Muscle of arm (tissue), 14 donors: Measurements from ENCODE around the gene FIGNL2. TPM values are rescaled to one million over a fixed set of nuclear protein-coding genes. Genes with fewer than 3 reads are reported as not detected.
"Not testable (repeated sequence)": the region's sequence is repeated elsewhere in the genome, so short reads cannot be mapped to it uniquely, and the experiment has no call there.

Source experiments
- DNase-seq: peaks from one replicate; pipeline ENCODE4 v3.0.0-alpha.2; 2013
- long read RNA-seq, 11 donors: transcript quantifications; one replicate each; lab custom pipeline, GENCODE V29; 2026
- polyA plus RNA-seq, 12 donors: library from polyadenylated mRNA; unstranded; fragments of 120-200 nt; gene quantifications; one replicate each; pipeline ENCODE4 v1.2.1, GENCODE V29; 2013; ENCODE audit not compliant: insufficient read length in 12 of 12

The FIGNL2 gene, protein sequence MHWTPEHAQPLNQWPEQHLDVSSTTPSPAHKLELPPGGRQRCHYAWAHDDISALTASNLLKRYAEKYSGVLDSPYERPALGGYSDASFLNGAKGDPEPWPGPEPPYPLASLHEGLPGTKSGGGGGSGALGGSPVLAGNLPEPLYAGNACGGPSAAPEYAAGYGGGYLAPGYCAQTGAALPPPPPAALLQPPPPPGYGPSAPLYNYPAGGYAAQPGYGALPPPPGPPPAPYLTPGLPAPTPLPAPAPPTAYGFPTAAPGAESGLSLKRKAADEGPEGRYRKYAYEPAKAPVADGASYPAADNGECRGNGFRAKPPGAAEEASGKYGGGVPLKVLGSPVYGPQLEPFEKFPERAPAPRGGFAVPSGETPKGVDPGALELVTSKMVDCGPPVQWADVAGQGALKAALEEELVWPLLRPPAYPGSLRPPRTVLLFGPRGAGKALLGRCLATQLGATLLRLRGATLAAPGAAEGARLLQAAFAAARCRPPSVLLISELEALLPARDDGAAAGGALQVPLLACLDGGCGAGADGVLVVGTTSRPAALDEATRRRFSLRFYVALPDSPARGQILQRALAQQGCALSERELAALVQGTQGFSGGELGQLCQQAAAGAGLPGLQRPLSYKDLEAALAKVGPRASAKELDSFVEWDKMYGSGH
- polyA plus RNA-seq = 1 to 10 TPM in 8 of 12 donors, under 1 TPM in 3, not detected in 1; 0.78 to 2.8 (median 1.2) TPM
- long read RNA-seq, donor 1 = 0 reads
- long read RNA-seq, donor 2, full-length matches to known transcripts = 1 of 1 reads
- long read RNA-seq, donor 2, partial matches to known transcripts = 0 of 1 reads
- long read RNA-seq, donor 2, other reads (novel, unspliced or antisense) = 0 of 1 reads
- long read RNA-seq, donor 3 = 0 reads
- long read RNA-seq, donor 4 = 0 reads
- long read RNA-seq, donor 5 = 0 reads
- long read RNA-seq, donor 6 = 0 reads
- long read RNA-seq, donor 7, full-length matches to known transcripts = 1 of 1 reads
- long read RNA-seq, donor 7, partial matches to known transcripts = 0 of 1 reads
- long read RNA-seq, donor 7, other reads (novel, unspliced or antisense) = 0 of 1 reads
- long read RNA-seq, donor 8 = 0 reads
- long read RNA-seq, donor 9 = 0 reads
- long read RNA-seq, donor 10 = 0 reads
- long read RNA-seq, donor 11 = 0 reads

DNA sequence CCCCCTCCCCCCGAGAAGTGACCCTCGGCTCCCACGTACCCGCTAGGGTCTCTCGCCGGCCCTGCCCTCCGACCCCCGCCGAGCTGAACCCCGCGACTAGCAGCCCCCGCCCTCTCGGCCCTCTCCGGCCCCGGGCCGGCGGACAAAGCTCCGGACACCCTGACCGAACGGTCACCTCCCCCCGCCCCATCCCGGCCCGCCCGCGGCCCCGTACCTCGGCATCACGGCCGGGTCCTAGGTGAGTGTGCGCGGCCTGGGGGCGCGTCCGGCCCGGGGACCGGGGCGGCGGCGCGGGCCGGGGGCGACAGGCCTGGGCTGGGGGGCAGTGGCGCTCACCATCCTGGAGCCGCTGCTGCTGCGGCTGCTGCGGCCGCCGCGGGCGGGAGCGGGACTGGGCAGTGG lies at the start of gene FIGNL2:
Gene FIGNL2, minus strand, starts transcription at position 393 of the 402 bp plus-strand sequence. CDS start 26,305 bp downstream, outside the sequence.
- no peak for DNase-seq

DNA sequence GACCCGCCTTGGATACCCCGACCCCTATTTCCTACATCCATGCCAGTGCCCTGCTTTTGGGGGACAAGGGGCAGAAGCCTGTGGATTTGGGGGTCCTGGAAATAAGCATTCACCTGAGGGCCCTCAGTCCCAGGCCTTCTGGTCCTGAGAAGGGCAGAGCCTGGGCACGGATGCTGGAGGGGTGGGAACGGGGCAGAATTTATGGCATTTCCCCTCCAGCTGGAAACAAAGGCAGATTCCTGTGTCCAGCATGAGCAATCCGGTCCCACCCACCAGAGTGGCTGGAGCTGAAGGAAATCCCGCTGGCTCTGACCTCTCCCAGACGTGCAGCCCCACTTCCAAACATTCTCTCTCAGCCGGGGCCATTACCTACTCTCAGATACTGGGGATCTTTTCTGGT lies 48.7 kb upstream of the FIGNL2 start:
- no peak for DNase-seq

DNA sequence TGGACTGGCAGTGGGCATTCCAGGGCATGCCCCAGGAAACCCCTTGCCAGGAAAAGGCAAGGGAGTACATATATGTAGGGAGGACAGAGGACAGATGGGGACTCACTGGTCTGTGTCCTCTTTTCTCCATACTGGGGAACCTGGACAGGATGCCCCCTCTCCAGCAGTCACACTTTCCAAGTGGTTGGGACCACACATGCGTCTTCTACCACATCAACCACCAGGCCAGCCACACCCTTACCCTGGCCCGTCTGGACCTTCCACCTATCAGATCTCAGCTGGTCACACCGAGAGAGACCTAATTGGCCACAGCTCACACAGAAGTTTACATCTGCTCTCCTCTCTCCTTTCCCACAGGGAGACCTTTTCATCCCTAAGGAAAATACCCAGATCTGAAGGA lies 47.7 kb upstream of the FIGNL2 start:
- no peak for DNase-seq

DNA sequence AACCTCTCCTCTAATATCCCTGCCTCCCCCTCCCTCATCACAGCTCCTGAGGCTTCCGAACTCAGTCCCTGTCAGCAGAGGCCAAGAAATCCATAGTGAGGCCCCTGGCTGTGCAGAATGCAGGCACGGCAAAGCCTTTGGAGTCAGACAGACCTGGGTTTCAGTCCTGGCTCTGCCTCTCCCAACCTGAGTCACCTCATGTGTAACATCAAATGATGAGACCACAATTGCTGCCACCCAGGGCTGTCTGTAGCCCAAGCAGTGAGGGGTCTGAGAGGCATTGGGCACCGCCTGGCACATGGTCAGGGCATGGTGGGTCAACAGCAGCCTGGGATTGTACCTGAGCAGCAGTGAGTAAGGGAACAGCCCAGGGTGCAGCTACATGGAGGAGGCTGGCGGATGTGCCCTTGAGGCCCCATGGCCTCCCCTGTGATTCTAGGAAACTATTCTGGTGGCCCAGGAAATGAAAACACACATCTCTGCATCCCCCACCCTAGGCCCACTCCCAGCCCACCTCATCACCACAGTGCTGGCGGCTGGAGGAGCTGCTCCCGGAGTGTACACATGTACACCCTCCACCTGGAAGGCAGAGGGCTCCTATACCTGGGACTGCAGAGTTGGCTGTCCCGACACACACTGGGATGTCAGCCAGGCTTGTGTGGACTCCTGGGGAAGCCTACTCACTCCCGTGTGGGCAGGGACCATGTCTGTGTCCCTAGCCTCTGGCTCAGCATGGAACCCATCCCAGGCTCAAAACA lies 47.0 kb upstream of the FIGNL2 start:
- DNase-seq = no peak

DNA sequence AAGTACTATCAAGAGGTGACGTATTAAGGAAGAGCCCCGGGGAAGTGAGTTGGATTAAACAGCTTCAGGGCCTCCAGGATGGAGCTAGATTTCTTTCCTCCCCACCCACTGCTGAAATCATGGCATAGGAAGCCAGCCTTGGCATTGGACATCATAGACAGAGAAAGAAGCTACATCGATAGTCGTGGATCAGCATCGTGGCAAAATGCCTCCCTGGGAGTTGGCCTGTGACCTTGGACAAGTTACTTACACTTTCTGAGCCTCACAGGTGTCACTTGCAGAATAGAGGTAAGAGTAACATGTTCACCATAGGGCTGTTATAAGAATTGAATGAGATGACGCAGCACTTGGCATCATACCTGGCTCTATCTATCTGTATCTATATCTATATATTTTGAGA lies 45.3 kb upstream of the FIGNL2 start:
- DNase-seq = no peak

DNA sequence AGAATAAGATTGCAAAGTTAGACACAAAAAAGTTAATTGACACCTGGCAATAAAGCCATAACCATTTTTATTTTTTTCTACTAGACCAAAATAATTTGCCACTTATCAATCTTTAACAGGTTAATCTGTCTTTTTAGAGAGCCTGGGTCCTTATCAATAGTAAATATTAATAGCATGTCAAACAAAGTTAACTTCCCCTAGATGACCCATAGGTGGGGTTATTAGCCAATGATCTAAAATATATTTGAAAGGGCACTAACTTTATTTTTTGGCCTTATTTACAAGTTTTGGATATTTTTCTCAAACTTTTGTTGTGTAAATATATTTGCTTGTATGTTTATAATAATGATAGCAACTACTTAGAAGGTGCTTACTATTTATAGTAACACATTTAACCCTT lies 43.3 kb upstream of the FIGNL2 start:
- DNase-seq = no peak

DNA sequence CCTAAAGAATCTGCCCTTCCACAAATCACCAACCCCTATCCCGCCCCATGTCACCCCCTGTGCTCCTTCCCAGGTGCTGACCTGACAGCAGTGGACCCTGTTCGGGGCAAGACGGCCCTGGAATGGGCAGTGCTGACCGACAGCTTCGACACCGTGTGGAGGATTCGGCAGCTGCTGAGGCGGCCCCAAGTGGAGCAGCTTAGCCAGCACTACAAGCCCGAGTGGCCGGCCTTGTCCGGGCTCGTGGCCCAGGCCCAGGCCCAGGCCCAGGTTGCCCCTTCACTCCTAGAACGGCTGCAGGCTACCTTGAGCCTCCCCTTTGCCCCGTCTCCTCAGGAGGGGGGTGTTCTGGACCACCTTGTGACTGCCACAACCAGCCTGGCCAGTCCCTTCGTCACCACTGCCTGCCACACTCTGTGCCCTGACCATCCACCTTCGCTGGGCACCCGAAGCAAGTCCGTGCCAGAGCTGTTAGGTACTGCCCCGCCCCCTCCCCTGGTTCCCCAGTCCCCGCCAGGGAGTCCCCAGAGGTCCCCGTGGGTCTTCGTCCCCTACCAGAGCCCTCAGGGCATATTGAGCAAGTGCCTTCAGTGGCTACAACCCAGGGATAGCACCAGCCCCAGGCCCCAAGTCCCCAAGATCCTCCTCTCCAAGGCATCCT lies 42.1 kb upstream of the FIGNL2 start:
- DNase-seq = no peak

DNA sequence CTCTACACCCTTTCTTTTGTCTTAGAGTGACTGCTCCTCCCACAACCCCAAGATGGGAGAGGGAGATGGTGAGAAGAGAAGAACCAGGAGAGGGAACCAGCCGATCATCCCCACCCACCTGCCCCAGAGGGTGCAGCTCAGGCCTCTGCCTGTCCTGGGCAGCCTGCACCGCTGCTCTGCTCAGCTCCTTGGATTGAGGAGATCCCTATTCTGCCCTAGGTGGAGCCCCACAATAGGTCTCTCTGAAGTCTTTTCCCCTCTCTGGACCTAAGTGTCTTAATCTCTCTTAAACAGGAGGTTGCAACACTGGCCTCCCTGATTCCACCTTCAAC lies 41.6 kb upstream of the FIGNL2 start:
- no peak for DNase-seq

DNA sequence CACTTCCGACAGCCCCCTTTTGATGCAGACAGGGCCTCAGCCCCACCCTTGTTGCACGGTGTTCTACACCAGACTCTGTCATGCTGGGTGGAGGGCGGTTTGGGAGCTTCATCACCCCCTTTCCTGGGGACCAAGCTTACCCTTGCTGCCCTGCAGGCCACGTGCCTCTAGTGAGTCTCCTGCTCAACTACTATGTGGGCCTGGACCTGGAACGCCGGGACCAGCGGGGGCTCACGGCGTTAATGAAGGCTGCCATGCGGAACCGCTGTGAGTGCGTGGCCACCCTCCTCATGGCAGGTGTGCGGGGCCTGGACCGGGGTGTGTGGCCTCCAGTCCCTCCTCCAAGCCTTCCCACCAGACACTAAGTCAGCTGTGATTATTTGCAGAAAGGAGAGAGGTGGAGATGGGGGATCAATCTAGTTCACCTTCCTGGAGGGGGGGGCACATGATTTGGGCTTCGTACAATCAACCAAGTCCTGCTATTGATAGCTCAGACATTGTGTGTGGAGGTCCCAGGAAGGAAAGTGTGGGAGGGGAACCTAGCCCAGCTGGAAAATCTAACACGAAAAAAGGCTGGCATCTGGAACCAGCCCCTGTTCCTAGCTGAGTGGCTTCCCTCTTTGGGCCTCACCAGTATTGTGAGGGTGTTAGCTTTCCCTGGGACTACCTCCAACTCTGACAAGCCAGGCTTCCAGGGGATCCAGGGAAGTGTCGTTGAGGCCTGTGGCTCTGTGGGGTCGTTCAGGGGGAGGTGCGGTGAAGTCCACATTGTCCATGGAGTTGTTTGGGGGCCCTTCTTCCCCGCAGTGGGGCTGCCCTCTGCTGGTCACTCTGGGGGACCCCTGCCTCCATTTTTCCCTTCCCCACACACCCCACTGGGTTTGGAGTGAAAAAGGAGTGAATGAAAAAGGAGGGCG lies 41.0 kb upstream of the FIGNL2 start:
- DNase-seq = no peak

DNA sequence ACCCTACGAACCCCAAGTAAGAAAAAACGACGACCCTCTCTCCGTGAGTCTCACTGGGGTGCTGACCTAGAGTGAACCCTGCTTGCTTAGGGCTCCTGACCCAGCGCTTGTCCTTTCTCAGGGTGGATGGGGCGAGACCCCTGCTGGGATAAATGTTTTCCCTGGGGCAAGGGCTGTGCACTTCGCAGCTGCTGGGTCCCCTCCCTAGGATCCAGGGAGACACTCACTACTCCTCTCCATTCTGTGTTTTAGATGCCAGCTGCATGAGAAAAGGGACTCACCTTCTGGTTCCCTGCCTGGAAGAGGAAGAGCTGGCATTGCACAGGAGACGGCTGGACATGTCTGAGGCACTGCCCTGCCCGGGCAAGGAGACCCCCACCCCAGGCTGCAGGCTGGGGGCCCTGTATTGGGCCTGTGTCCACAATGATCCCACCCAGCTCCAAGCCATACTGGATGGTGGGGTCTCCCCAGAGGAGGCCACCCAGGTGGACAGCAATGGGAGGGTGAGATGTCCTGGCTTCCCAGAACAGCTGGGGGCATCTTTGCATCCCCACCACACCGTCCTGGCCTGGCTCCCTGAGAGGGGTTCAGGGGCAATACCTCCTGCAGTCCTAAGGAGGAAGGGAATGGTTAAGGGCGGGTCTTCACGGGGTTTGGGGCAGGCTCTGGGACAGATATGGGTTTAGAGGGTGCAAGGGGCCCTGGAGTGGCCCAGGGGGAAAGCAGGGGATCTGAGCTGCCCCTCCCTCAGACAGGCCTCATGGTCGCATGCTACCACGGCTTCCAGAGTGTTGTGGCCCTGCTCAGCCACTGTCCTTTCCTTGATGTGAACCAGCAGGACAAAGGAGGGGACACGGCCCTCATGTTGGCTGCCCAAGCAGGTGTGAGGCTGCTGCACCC lies 40.0 kb upstream of the FIGNL2 start:
- DNase-seq = no peak

DNA sequence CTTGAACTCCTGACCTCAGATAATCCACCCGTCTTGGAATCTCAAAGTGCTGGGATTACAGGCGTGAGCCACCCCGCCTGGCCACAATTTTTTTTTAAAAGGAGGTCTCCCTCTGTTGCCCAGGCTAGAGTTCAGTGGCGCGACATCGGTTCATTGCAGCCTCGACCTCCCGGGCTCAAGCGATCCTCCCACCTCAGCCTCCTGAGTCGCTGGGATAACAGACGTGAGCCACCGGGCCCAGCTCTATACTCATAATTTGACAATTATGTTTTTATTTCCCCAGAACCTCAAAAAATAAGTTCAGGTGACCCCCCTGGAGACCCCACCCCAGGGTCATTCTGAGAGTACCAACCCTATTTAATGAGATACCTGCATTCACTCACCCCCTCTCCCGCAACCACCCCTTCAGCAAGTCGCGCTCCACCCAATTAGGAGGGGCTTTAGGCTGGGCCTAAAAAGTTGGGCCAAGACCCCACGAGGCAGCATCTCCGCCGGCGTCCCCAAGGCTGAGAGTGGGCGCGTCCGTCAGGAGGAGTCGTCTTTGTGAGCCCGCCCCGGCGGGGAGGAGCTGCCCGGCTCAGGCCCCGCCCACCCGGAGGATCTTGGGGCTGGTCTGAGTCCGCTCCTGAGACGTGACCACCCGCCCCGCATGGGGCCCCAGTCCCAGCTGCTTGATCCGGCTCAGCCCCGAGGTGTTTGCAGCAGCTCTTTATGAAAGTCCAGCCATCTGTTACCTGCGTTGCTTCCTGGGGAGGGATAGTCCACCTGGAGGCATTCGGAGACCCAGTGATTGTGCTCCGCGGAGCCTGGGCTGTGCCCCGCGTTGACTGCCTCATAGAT lies 39.2 kb upstream of the FIGNL2 start, which contains the start of gene ANKRD33:
Gene ANKRD33, plus strand, starts transcription at position 628 of the 840 bp plus-strand sequence. Its CDS starts 84 bp downstream, at position 712.
- no peak for DNase-seq

DNA sequence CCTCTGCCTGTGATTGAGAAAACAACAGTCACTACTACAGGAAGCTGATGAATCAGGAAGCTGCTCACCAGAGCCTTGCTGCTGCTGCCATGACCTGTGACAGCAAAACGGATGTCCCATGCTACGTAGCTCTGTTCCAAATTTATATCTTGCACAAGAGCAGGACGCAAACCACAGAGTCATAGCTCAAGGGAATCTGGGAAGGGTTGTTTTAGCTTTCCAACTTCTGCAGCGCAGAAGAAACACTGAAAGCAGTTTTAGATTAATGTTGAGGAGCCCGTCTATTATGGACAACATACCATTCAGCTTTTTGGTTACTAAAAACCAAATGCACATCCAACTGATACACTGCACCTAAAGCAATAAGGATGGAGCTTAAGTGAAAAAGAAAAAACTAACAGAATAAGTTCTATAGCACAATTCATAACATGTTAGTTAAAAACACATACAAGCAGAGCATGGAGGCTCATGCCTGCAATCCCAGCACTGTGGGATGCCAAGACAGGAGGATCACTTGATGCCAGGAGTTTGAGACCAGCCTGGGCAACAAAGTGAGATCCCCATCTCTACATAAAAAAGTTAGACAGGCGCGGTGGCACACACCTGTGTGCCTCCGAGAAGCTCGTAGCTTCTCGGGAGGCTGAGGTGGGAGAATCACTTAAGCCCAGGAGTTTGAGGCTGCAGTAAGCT lies 37.6 kb upstream of the FIGNL2 start:
- peak; percentile 80 for DNase-seq

DNA sequence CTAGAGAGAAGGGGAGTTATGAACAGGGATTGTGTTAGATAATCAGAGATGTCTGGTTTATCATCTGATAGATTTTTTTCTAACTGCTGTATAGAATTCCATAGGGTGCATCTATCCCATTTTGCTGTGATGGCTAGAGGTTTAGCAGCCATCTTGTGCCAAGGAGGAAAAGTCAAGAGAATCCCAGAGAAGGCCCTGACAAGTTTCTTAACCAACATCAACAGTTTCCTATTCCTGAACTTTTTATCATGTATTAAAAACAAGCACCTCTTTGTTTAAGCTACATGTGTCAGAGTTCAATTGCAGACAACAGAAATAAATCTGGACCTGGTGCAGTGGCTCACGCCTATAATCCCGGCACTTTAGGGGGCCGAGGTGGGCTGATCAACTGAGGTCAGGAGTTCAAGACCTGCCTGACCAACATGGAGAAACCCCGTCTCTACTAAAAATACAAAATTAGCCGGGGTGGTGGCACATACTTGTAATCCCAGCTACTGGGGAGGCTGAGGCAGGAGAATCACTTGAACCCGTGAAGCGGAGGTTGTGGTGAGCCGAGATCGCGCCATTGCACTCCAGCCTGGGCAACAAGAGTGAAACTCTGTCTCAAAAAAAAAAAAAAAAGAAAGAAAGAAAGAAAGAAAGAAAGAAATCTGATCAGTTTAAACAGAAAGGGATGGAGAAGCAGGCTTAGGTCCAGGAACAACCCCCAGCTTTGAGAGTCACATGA lies 36.9 kb upstream of the FIGNL2 start:
- DNase-seq = not testable (repeated sequence)

DNA sequence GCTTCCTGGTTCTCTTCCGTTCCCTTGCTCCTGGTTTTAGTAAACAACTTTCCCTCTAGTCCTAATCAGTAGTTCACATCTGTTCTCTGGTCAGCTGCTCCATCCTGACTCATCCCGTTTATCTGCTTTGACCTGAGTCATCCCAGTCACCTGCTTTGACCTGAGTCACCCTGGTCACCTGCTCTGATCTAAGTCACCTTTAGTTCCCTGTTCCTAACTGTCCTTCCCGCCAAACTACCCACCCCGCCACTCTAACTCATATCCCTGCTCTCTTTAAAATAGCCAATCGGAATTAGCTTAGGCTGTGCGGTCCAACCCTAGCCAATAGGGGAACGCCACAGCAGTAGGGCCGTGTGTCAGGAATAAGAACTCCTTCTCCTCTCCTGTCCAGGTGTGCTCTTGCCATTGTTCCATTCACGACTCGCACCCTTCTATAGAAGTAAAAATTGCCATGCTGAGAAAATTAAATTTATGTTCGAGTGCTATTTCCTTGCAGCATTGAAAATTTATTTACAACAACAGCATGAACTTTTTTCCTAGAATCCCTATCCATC lies 36.2 kb upstream of the FIGNL2 start:
- DNase-seq = no peak

DNA sequence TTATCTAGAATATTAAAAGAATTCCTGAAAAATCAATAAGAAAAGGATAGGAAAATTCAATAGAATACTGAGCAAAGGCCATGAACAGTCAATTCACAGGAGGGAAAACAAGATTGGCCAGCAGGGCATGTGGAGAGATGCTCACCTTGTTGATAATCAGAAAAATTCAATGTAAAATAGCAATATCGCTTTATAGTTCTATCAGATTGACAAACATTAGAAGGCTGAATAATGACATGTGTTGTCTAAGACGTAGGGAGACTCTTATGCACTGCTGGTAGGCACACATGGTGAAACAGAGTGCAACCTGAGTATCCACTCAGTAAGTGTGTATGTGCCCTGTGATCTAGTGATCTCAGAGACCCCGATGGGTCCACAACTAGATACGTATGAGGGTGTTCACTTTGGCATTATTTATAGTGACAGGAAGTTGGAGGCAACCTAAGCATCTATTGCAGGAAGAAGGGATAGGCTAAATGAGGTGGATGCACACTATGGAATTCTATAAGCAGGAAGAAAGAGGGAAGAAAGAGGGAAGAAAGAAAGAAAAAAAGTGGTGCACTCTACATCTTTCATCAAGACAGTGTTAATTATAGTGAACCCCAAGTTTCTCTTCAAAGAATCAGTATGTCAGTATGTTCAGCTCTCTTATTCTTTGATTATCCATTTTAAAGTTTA lies 35.6 kb upstream of the FIGNL2 start:
- no peak for DNase-seq

DNA sequence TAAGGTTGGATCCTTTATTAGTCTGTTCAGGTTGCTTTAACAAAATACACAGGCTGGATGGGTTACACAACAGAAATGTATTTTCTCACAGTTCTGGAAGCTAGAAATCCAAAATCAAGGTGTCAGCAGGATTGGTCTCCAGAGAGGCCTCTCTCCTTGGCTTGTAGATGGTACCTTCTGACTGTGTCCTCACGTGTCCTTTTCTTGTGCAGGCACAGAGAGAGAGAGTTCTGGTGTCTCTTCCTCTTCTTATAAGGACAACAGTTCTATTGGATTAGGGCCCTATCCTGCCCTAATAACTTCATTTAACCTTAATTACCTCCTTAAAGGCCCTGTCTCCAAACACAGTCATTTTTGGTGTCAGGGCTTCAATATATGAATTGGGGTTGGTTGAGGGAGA lies 34.8 kb upstream of the FIGNL2 start:
- DNase-seq = no peak
